IMR-90 (cell line): ENCODE measurements around the gene GPR161. TPM values are rescaled to one million over a fixed set of nuclear protein-coding genes. Genes with fewer than 3 reads are reported as not detected.

Experiments used
- ATAC-seq: fragments of 200-7000 bp; cut with Tn5 transposase; 2 replicates; pipeline ENCODE4 v1.9.1; 2020; ENCODE audit warnings: low read depth, mild to moderate bottlenecking, moderate library complexity
- BruUV-seq: library from RNA; stranded (reverse); fragments of 400-500 nt; replicated peaks from 2 replicates; lab custom pipeline; 2021; lab: Mats Ljungman, UMichigan
- CTCF ChIA-PET: fragments of 300-600 bp; formaldehyde crosslinking; extraction: SDS; loops from one replicate; lab custom pipeline; 2021; ENCODE audit warnings: antibody characterized with exemption; lab: Yijun Ruan, JAX
- POLR2A ChIA-PET: fragments of 300-600 bp; sonication (Branson Sonifier 250); formaldehyde crosslinking; loops from one replicate; lab custom pipeline; 2022; ENCODE audit warnings: antibody characterized with exemption; ENCODE audit not compliant: unreplicated experiment; lab: Charles Lee
- DNase-seq: peaks from one replicate; pipeline ENCODE4 v3.0.0; 2013
- H2AFZ ChIP-seq: replicated peaks from 2 replicates; pipeline ENCODE3; 2013; ENCODE audit warnings: low read length, mild to moderate bottlenecking; ENCODE audit not compliant: poor library complexity
- H2AK5ac ChIP-seq: 2 replicates; pipeline ENCODE4 v1.6.1; 2013; ENCODE audit warnings: low read depth, low read length, inconsistent platforms
- H2AK9ac ChIP-seq: replicated peaks from 2 replicates; pipeline ENCODE3; 2013; ENCODE audit warnings: mild to moderate bottlenecking, low read depth, low read length, moderate library complexity; ENCODE audit not compliant: poor library complexity
- H2BK120ac ChIP-seq: 2 replicates; pipeline ENCODE4 v1.6.1; 2013; ENCODE audit warnings: low read depth, low read length, inconsistent platforms
- H2BK15ac ChIP-seq: 3 replicates; pipeline ENCODE4 v1.6.1; 2013; ENCODE audit warnings: low read depth, low read length, inconsistent platforms
- H2BK20ac ChIP-seq: 2 replicates; pipeline ENCODE4 v1.6.1; 2013; ENCODE audit warnings: low read depth, mild to moderate bottlenecking, inconsistent platforms, low read length, moderate library complexity
- H2BK5ac ChIP-seq: 2 replicates; pipeline ENCODE4 v1.6.1; 2013; ENCODE audit warnings: mild to moderate bottlenecking, low read depth, low read length, inconsistent platforms; ENCODE audit not compliant: poor library complexity, severe bottlenecking
- H3K14ac ChIP-seq: replicated peaks from 2 replicates; pipeline ENCODE4 v1.6.1; 2013; ENCODE audit warnings: low read depth, low read length, inconsistent platforms
- H3K18ac ChIP-seq: 2 replicates; pipeline ENCODE4 v1.6.1; 2013; ENCODE audit warnings: low read depth, low read length, control low read depth
- H3K23ac ChIP-seq: 2 replicates; pipeline ENCODE4 v1.6.1; 2013; ENCODE audit warnings: low read depth, low read length, inconsistent platforms
- H3K27ac ChIP-seq: 2 replicates; pipeline ENCODE4 v1.5.1; 2013; ENCODE audit warnings: mild to moderate bottlenecking, control low read depth, low read length; ENCODE audit not compliant: insufficient read depth
- H3K27me3 ChIP-seq: 2 replicates; pipeline ENCODE4 v1.6.1; 2013; ENCODE audit warnings: low read length; ENCODE audit not compliant: control insufficient read depth, insufficient read depth
- H3K36me3 ChIP-seq: 2 replicates; pipeline ENCODE4 v1.6.1; 2013; ENCODE audit warnings: low read length, mixed read lengths; ENCODE audit not compliant: control insufficient read depth, insufficient read depth
- H3K4ac ChIP-seq: 2 replicates; pipeline ENCODE4 v1.6.1; 2013; ENCODE audit warnings: low read depth, low read length, inconsistent platforms
- H3K4me1 ChIP-seq: 2 replicates; pipeline ENCODE4 v1.6.1; 2013; ENCODE audit warnings: low read length, mixed read lengths; ENCODE audit not compliant: control insufficient read depth, insufficient read depth
- H3K4me2 ChIP-seq: 2 replicates; pipeline ENCODE4 v1.6.1; 2013; ENCODE audit warnings: low read depth, mild to moderate bottlenecking, control low read depth, low read length, moderate library complexity
- H3K4me3 ChIP-seq: 2 replicates; pipeline ENCODE4 v1.5.1; 2013; ENCODE audit warnings: low read depth, mild to moderate bottlenecking, control low read depth, low read length, moderate library complexity; ENCODE audit not compliant: insufficient read depth
- H3K56ac ChIP-seq: 2 replicates; pipeline ENCODE4 v1.6.1; 2013; ENCODE audit warnings: low read length, inconsistent platforms; ENCODE audit not compliant: insufficient read depth; ENCODE audit errors: extremely low read depth
- H3K79me1 ChIP-seq, 2 experiments: 2 replicates each; pipeline ENCODE4 v1.6.1; 2013; ENCODE audit warnings: low read length in 2 of 2, inconsistent platforms in 1 of 2, low read depth in 1 of 2
- H3K9ac ChIP-seq: 2 replicates; pipeline ENCODE4 v1.6.1; 2013; ENCODE audit warnings: low read depth, low read length, control low read depth
- H3K9me1 ChIP-seq: 2 replicates; pipeline ENCODE4 v1.6.1; 2013; ENCODE audit warnings: low read length, inconsistent platforms; ENCODE audit not compliant: insufficient read depth
- H3K9me3 ChIP-seq: 2 replicates; pipeline ENCODE4 v1.6.1; 2013; ENCODE audit warnings: low read length; ENCODE audit not compliant: control insufficient read depth, insufficient read depth
- H4K20me1 ChIP-seq: 2 replicates; pipeline ENCODE4 v1.6.1; 2013; ENCODE audit warnings: low read length, inconsistent platforms; ENCODE audit not compliant: insufficient read depth
- H4K5ac ChIP-seq: 2 replicates; pipeline ENCODE4 v1.6.1; 2013; ENCODE audit warnings: mild to moderate bottlenecking, low read depth, low read length, control low read depth
- H4K8ac ChIP-seq, 2 experiments: 2 replicates each; pipeline ENCODE4 v1.6.1; 2013; ENCODE audit warnings: low read depth in 2 of 2, low read length in 2 of 2, control low read depth in 1 of 2, inconsistent platforms in 1 of 2
- H4K91ac ChIP-seq: 2 replicates; pipeline ENCODE4 v1.6.1; 2013; ENCODE audit warnings: low read depth, low read length, inconsistent platforms; ENCODE audit not compliant: insufficient read depth
- BHLHE40 ChIP-seq: fragments of 150-350 bp; IDR thresholded peaks from 2 replicates; pipeline ENCODE4 v1.6.1; 2016; ENCODE audit warnings: mild to moderate bottlenecking, low read depth, low read length
- CEBPB ChIP-seq: IDR thresholded peaks from 2 replicates; pipeline ENCODE4 v1.6.1; 2012; ENCODE audit warnings: low read depth, low read length, improper control_type of control experiment
- CHD1 ChIP-seq: IDR thresholded peaks from 2 replicates; pipeline ENCODE4 v1.6.1; 2012; ENCODE audit warnings: low read depth, low read length, improper control_type of control experiment
- CTCF ChIP-seq: conservative IDR thresholded peaks from 2 replicates; pipeline ENCODE4 v1.5.1; 2012; ENCODE audit warnings: mild to moderate bottlenecking, low read depth, low read length, improper control_type of control experiment
- ELK1 ChIP-seq: fragments of 150-350 bp; IDR thresholded peaks from 2 replicates; pipeline ENCODE4 v1.6.1; 2016; ENCODE audit warnings: low read depth, mild to moderate bottlenecking, low read length, moderate library complexity, borderline replicate concordance
- FOS ChIP-seq: fragments of 150-350 bp; IDR thresholded peaks from 2 replicates; pipeline ENCODE4 v1.6.1; 2016; ENCODE audit warnings: low read depth, low read length
- MAFK ChIP-seq: IDR thresholded peaks from 2 replicates; pipeline ENCODE4 v1.6.1; 2012; ENCODE audit warnings: low read depth, low read length, improper control_type of control experiment
- MAZ ChIP-seq: IDR thresholded peaks from 2 replicates; pipeline ENCODE4 v1.6.1; 2012; ENCODE audit warnings: low read depth, mild to moderate bottlenecking, low read length, improper control_type of control experiment, moderate library complexity, borderline replicate concordance
- MXI1 ChIP-seq: IDR thresholded peaks from 2 replicates; pipeline ENCODE4 v1.6.1; 2012; ENCODE audit warnings: low read depth, mild to moderate bottlenecking, low read length, moderate library complexity, borderline replicate concordance
- NFE2L2 ChIP-seq: fragments of 150-350 bp; IDR thresholded peaks from 2 replicates; pipeline ENCODE4 v1.6.1; 2016; ENCODE audit warnings: low read depth, mild to moderate bottlenecking, low read length
- POLR2A ChIP-seq: IDR thresholded peaks from 2 replicates; pipeline ENCODE4 v1.6.1; 2012; ENCODE audit warnings: mild to moderate bottlenecking, low read depth, low read length
- RCOR1 ChIP-seq: IDR thresholded peaks from 2 replicates; pipeline ENCODE4 v1.6.1; 2012; ENCODE audit warnings: mild to moderate bottlenecking, low read length, improper control_type of control experiment; ENCODE audit not compliant: insufficient replicate concordance
- RFX5 ChIP-seq: IDR thresholded peaks from 2 replicates; pipeline ENCODE4 v1.8.0; 2012; ENCODE audit warnings: low read depth, mild to moderate bottlenecking, low read length, moderate library complexity
- SMC3 ChIP-seq: fragments of 150-350 bp; IDR thresholded peaks from 2 replicates; pipeline ENCODE4 v1.6.1; 2016; ENCODE audit warnings: low read depth, mild to moderate bottlenecking, antibody characterized with exemption, low read length, moderate library complexity
- USF2 ChIP-seq: fragments of 150-350 bp; IDR thresholded peaks from 2 replicates; pipeline ENCODE4 v1.6.1; 2017; ENCODE audit warnings: mild to moderate bottlenecking, antibody characterized with exemption, low read length, low read depth
- WGBS, 2 experiments: methylation state at CpG; one replicate each; pipeline versions ENCODE4 v1.1.5 to v1.1.7; 2013; ENCODE audit warnings: missing lambda C conversion rate in 2 of 2; ENCODE audit not compliant: insufficient read length in 1 of 2; ENCODE audit errors: extremely low coverage in 2 of 2; 5-methylcytosine and 5-hydroxymethylcytosine counted together
- dilution Hi-C: fragments of 300-500 bp; cut with HindIII; formaldehyde crosslinking; loops from one replicate; pipeline ENCODE4 v1.14.3; 2018; ENCODE audit warnings: low sequenced_read_pairs; ENCODE audit not compliant: unreplicated experiment
- in situ Hi-C: fragments of 300-500 bp; cut with MboI; formaldehyde crosslinking; loops from 3 replicates; pipeline ENCODE4 v1.14.3; 2019; ENCODE audit warnings: low sequenced_read_pairs, inconsistent platforms, mixed read lengths
- intact Hi-C: fragments of 100-400 bp; cut with micrococcal nuclease; formaldehyde crosslinking; loops from 2 replicates; pipeline ENCODE4 v1.10.0; 2022
- polyA plus RNA-seq, 3 experiments: library from polyadenylated mRNA; depleted of rRNA; stranded (reverse); fragments of >200 nt; gene quantifications; 2 replicates each; pipeline ENCODE4 v1.2.3, GENCODE V29; 2012; ENCODE audit warnings: low replicate concordance in 1 of 3
- total RNA-seq: library from RNA; depleted of rRNA; stranded (reverse); fragments of >200 nt; gene quantifications from 2 replicates; pipeline ENCODE4 v1.2.3, GENCODE V29; 2012

Gene GPR161
- total and polyA plus RNA-seq, 2 of the 4 experiments (the other 2 are of a cell fraction) = 12.5 to 13.3 TPM

GRCh38 chr1:168096296-168097165 is 40.2 kb downstream of the GPR161 start:
- no peak for ATAC-seq
- no peak overlapping the region for H4K8ac ChIP-seq
- no peaks in the 10 kb centered on the region for H3K27me3 ChIP-seq
- no TSS peak for BruUV-seq
- peaks cover 23% of the 10 kb centered on the region for H3K36me3 ChIP-seq
- H2AK9ac ChIP-seq = no peak overlapping the region
- dilution Hi-C loops (no loop called here), in situ Hi-C loops (no loop called here), intact Hi-C loops (no loop called here)
- no peaks in the 10 kb centered on the region for H3K9me3 ChIP-seq
- H2BK5ac ChIP-seq = no peak overlapping the region
- H4K20me1 ChIP-seq = no peaks in the 10 kb centered on the region
- no peak overlapping the region for H3K4ac ChIP-seq
- no peak overlapping the region for H2AFZ ChIP-seq
- no peak overlapping the region for H2BK120ac ChIP-seq
- H2BK20ac ChIP-seq = no peak overlapping the region
- H2AK5ac ChIP-seq = no peak overlapping the region
- WGBS, 2 experiments = 96% methylated on average over 13 of the region's 27 CpGs; no CpG with 5 or more reads in 1 of the 2 experiments
- no peak overlapping the region for H3K27ac ChIP-seq
- H4K5ac ChIP-seq = no peak overlapping the region
- no peak overlapping the region for H3K23ac ChIP-seq
- H3K79me1 ChIP-seq = no peaks in the 10 kb centered on the region; a peak in 1 of 4 replicates
- no peak for DNase-seq
- no peak overlapping the region for H3K4me3 ChIP-seq
- no peak overlapping the region for H3K9ac ChIP-seq
- H4K91ac ChIP-seq = no peak overlapping the region
- no peak overlapping the region for H3K18ac ChIP-seq
- ChIA-PET POLR2A (no interaction called here), CTCF (no interaction called here)
- H2BK15ac ChIP-seq = no peak overlapping the region
- peaks cover 2% of the 10 kb centered on the region; the same call in 1 of the 2 replicates for H3K4me1 ChIP-seq
- no peak overlapping the region for H3K14ac ChIP-seq
- H3K9me1 ChIP-seq = no peaks in the 10 kb centered on the region; the same call in 1 of the 2 replicates
- H3K56ac ChIP-seq = no peak overlapping the region
- no peak overlapping the region for H3K4me2 ChIP-seq
- TF ChIP-seq USF2 = no peak
- no peak for TF ChIP-seq SMC3
- no peak for TF ChIP-seq MXI1
- no peak for TF ChIP-seq FOS
- no peak for TF ChIP-seq MAFK
- TF ChIP-seq CTCF = no peak
- no peak for TF ChIP-seq RFX5
- TF ChIP-seq RCOR1 = no peak
- TF ChIP-seq NFE2L2 = no peak
- no peak for TF ChIP-seq MAZ
- no peak for TF ChIP-seq BHLHE40
- no peak for TF ChIP-seq POLR2A
- TF ChIP-seq CHD1 = no peak
- TF ChIP-seq CEBPB = no peak
- no peak for TF ChIP-seq ELK1
